Muscle of back (tissue), 10 donors: ENCODE data around the gene KRTAP19-4. TPM values are rescaled to one million over a fixed set of nuclear protein-coding genes. Genes with fewer than 3 reads are reported as not detected.

ENCODE experiments used
- polyA plus RNA-seq, 10 donors: library from polyadenylated mRNA; unstranded; fragments of 120-200 nt; gene quantifications; one replicate each; pipeline ENCODE4 v1.2.1, GENCODE V29; 2013; ENCODE audit not compliant: insufficient read length in 10 of 10

Gene KRTAP19-4
- polyA plus RNA-seq, 10 donors, result not detected

Other genes starting within 250 kb of the KRTAP19-4 start
- gene KRTAP24-1, start 214.2 kb downstream of the KRTAP19-4 start, polyA plus RNA-seq, result not detected
- gene KRTAP25-1, start 207.7 kb downstream of the KRTAP19-4 start, polyA plus RNA-seq, result not detected
- gene KRTAP26-1, start 176.8 kb downstream of the KRTAP19-4 start, polyA plus RNA-seq, result not detected
- gene KRTAP27-1, start 159.5 kb downstream of the KRTAP19-4 start, polyA plus RNA-seq, result not detected
- not detected for gene KRTAP23-1, start 148.6 kb downstream of the KRTAP19-4 start, polyA plus RNA-seq
- gene KRTAP13-2, start 124.9 kb downstream of the KRTAP19-4 start, polyA plus RNA-seq, result not detected
- not detected for gene KRTAP13-1, start 101.1 kb downstream of the KRTAP19-4 start, polyA plus RNA-seq
- not detected for gene KRTAP13-3, start 71.2 kb downstream of the KRTAP19-4 start, polyA plus RNA-seq
- gene KRTAP13-4, start 66.9 kb downstream of the KRTAP19-4 start, polyA plus RNA-seq, result not detected
- not detected for gene KRTAP15-1, start 56.9 kb downstream of the KRTAP19-4 start, polyA plus RNA-seq
- not detected for gene KRTAP19-1, start 16.8 kb downstream of the KRTAP19-4 start, polyA plus RNA-seq
- gene KRTAP19-2, start 9.7 kb downstream of the KRTAP19-4 start, polyA plus RNA-seq, result not detected
- not detected for gene KRTAP19-3, start 5.2 kb downstream of the KRTAP19-4 start, polyA plus RNA-seq
- gene KRTAP19-5, start 5.0 kb upstream of the KRTAP19-4 start, polyA plus RNA-seq, result not detected
- gene KRTAP19-6, start 44.7 kb upstream of the KRTAP19-4 start, polyA plus RNA-seq, result not detected
- gene KRTAP19-7, start 64.1 kb upstream of the KRTAP19-4 start, polyA plus RNA-seq, result not detected
- not detected for gene KRTAP22-2, start 93.2 kb upstream of the KRTAP19-4 start, polyA plus RNA-seq
- not detected for gene KRTAP6-3, start 95.3 kb upstream of the KRTAP19-4 start, polyA plus RNA-seq
- not detected for gene KRTAP6-2, start 101.7 kb upstream of the KRTAP19-4 start, polyA plus RNA-seq
- gene KRTAP22-1, start 103.9 kb upstream of the KRTAP19-4 start, polyA plus RNA-seq, result not detected
- not detected for gene KRTAP6-1, start 116.8 kb upstream of the KRTAP19-4 start, polyA plus RNA-seq
- gene KRTAP20-1, start 119.3 kb upstream of the KRTAP19-4 start, polyA plus RNA-seq, result not detected
- not detected for gene KRTAP20-4, start 123.5 kb upstream of the KRTAP19-4 start, polyA plus RNA-seq
- not detected for gene KRTAP20-2, start 138.0 kb upstream of the KRTAP19-4 start, polyA plus RNA-seq
- gene KRTAP20-3, start 145.7 kb upstream of the KRTAP19-4 start, polyA plus RNA-seq, result not detected
- gene KRTAP21-3, start 221.6 kb upstream of the KRTAP19-4 start, polyA plus RNA-seq, result not detected